Erythroblast (primary cell): Measurements from ENCODE around the gene CEPT1.

Experiments
- GATA1 ChIP-seq: IDR thresholded peaks from 2 replicates; pipeline ENCODE4 v1.6.1; 2011; ENCODE audit warnings: low read depth, mild to moderate bottlenecking, control low read depth, low read length, moderate library complexity
- POLR2A ChIP-seq: IDR thresholded peaks from 2 replicates; pipeline ENCODE4 v1.6.1; 2011; ENCODE audit warnings: mild to moderate bottlenecking, low read length

GRCh38 chr1:111197598-111198284 lies 57.7 kb downstream of the CEPT1 start:
- TF ChIP-seq POLR2A (no peak), GATA1 (no peak)
